ENCODE measurements around the gene FLNC.

Gene FLNC

GRCh38 chr7:128785738-128786137 lies 44.5 kb upstream of the FLNC start:
- no peak for DNase-seq
- H3K27ac ChIP-seq = no peak overlapping the region
- H3K36me3 ChIP-seq (replicated peaks) = no peaks in the 10 kb centered on the region
- TF ChIP-seq, protein P1, sequence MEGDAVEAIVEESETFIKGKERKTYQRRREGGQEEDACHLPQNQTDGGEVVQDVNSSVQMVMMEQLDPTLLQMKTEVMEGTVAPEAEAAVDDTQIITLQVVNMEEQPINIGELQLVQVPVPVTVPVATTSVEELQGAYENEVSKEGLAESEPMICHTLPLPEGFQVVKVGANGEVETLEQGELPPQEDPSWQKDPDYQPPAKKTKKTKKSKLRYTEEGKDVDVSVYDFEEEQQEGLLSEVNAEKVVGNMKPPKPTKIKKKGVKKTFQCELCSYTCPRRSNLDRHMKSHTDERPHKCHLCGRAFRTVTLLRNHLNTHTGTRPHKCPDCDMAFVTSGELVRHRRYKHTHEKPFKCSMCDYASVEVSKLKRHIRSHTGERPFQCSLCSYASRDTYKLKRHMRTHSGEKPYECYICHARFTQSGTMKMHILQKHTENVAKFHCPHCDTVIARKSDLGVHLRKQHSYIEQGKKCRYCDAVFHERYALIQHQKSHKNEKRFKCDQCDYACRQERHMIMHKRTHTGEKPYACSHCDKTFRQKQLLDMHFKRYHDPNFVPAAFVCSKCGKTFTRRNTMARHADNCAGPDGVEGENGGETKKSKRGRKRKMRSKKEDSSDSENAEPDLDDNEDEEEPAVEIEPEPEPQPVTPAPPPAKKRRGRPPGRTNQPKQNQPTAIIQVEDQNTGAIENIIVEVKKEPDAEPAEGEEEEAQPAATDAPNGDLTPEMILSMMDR (IDR thresholded peaks at IDR 0.05; ENCODE audit: low read depth, low read length, missing control alignments) = no peak
- H3K27me3 ChIP-seq (replicated peaks) = no peaks in the 10 kb centered on the region
- no peak overlapping the region for H3K4me3 ChIP-seq (ENCODE audit: low read depth, low read length)
- in situ Hi-C loops (cut with HindIII; ENCODE audit: low pct_ligation_motif_present, low sequenced_read_pairs) = no loop called here

- no peak overlapping the region for H3K27ac ChIP-seq
- no peaks in the 10 kb centered on the region for H3K36me3 ChIP-seq (replicated peaks)
- in situ Hi-C loops (cut with HindIII; ENCODE audit: low pct_ligation_motif_present, low sequenced_read_pairs) = no loop called here
- no peak overlapping the region for H3K4me3 ChIP-seq (ENCODE audit: low read depth, low read length)
- DNase-seq = no peak
- TF ChIP-seq, protein P1 (IDR thresholded peaks at IDR 0.05; ENCODE audit: low read depth, low read length, missing control alignments) = no peak
- H3K27me3 ChIP-seq (replicated peaks) = peaks cover 2% of the 10 kb centered on the region
These were observed 41.5 kb upstream of the FLNC start for GRCh38 chr7:128788446-128789412.

- in situ Hi-C loops (cut with HindIII; ENCODE audit: low pct_ligation_motif_present, low sequenced_read_pairs) = no loop called here
- H3K27me3 ChIP-seq (replicated peaks) = peaks cover 2% of the 10 kb centered on the region
- H3K4me3 ChIP-seq (ENCODE audit: low read depth, low read length) = peak overlapping the region; percentile 72
- no peak for DNase-seq
- TF ChIP-seq, protein P1 (IDR thresholded peaks at IDR 0.05; ENCODE audit: low read depth, low read length, missing control alignments) = no peak
- H3K36me3 ChIP-seq (replicated peaks) = no peaks in the 10 kb centered on the region
- H3K27ac ChIP-seq = no peak overlapping the region
These were observed 39.7 kb upstream of the FLNC start for GRCh38 chr7:128790315-128791041.

DNA sequence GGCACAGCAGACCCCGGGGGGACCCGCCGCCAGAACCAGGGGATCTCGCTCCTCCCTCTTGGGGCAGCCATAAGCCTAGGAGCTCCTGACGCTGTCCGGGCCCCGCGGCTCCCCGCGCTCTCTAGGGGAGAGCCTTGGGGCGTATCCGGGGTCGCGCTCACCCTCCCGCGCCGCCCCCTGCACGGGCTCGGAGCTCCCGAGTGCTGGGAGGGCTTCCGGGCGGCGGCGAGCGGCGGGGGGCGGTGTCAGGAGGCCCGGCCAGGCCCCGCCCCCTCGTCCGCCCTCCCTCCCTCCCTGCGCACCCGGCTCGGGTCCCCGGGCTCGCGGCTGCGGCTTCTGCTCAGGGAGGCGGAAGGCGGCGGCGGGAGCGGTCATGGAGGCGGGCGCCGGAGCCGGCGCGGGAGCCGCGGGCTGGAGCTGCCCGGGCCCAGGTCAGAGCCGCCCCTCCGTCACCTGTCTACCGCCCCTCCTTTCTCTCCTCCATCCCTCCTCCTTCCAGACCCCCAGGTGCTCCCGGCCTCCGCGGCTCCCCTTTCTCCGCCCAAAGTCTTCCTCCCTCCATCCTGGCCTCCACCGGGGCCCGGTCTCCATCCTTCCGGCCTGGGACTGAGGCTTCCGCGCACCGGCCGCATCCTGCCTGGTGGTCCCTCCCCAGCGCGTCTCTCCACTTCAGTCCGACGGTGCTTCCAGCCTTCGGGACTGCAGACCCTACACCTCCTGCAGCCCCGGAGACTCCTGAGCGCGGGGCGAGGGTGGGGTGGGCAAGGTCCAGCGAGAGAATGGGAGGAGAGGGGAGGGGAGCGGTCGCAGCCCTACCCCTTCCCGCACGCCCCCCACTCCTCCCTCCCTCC lies 38.9 kb upstream of the FLNC start, which contains the start of gene CCDC136:
CCDC136 (plus strand) TSS at position 848 of the 851 bp plus-strand sequence. CDS start 444 bp downstream, outside the sequence.
- Histone ChIP-seq H3K27ac (no peak within 1 kb of the TSS), H3K27me3 (replicated peaks) (peaks cover 2% of the 10 kb centered on the region), H3K4me3 (ENCODE audit: low read depth, low read length) (peak within 1 kb of the TSS; percentile 72), H3K36me3 (replicated peaks) (no peaks in the 10 kb centered on the region)
- TF ChIP-seq, protein P1 (IDR thresholded peaks at IDR 0.05; ENCODE audit: low read depth, low read length, missing control alignments) = no peak
- in situ Hi-C loops (cut with HindIII; ENCODE audit: low pct_ligation_motif_present, low sequenced_read_pairs) = no loop called here
- DNase-seq = no peak

- Histone ChIP-seq H3K36me3 (replicated peaks) (no peaks in the 10 kb centered on the region), H3K27ac (no peak overlapping the region), H3K27me3 (replicated peaks) (peaks cover 2% of the 10 kb centered on the region), H3K4me3 (ENCODE audit: low read depth, low read length) (peak overlapping the region; percentile 72)
- TF ChIP-seq, protein P1 (IDR thresholded peaks at IDR 0.05; ENCODE audit: low read depth, low read length, missing control alignments) = no peak
- DNase-seq = no peak
- in situ Hi-C loops (cut with HindIII; ENCODE audit: low pct_ligation_motif_present, low sequenced_read_pairs) = no loop called here
These were observed 38.3 kb upstream of the FLNC start for GRCh38 chr7:128791972-128792327.
